GM12878 (cell line): ENCODE measurements around the gene RBM4. TPM values are rescaled to one million over a fixed set of nuclear protein-coding genes. Genes with fewer than 3 reads are reported as not detected.

Source experiments
- ATAC-seq: fragments of 200-7000 bp; cut with Tn5 transposase; 3 replicates; pipeline ENCODE4 v1.9.1; 2020; ENCODE audit warnings: mild to moderate bottlenecking, moderate library complexity
- BruUV-seq: library from RNA; stranded (reverse); fragments of 400-500 nt; replicated peaks from 2 replicates; lab custom pipeline; 2021; lab: Mats Ljungman, UMichigan
- CTCF ChIA-PET: fragments of 300-600 bp; sonication (Branson Sonifier 250); formaldehyde crosslinking; extraction: SDS; loops from one replicate; lab custom pipeline; 2021; ENCODE audit warnings: inconsistent platforms; lab: Yijun Ruan, JAX
- POLR2A ChIA-PET: fragments of 350-600 bp; formaldehyde crosslinking; extraction: SDS; loops from one replicate; lab custom pipeline; 2021; ENCODE audit warnings: inconsistent platforms; lab: Charles Lee
- RAD21 ChIA-PET: fragments of 300-600 bp; sonication (Branson Sonifier 250); formaldehyde crosslinking; loops from one replicate; lab custom pipeline; 2023; ENCODE audit warnings: antibody characterized with exemption; ENCODE audit not compliant: unreplicated experiment; lab: Charles Lee
- SMC1A ChIA-PET: fragments of 300-600 bp; sonication (Branson Sonifier 250); formaldehyde crosslinking; loops from one replicate; lab custom pipeline; 2023; ENCODE audit not compliant: unreplicated experiment, uncharacterized antibody; lab: Charles Lee
- DNase-seq: peaks from one replicate; pipeline ENCODE4 v3.0.0-alpha.2; 2011; ENCODE audit warnings: low read depth, low spot score
- FAIRE-seq: peaks from 3 replicates; lab custom pipeline; 2011; peaks lifted over from hg19 to GRCh38; lab: Jason Lieb, UNC
- H2AFZ ChIP-seq: 2 replicates; pipeline ENCODE4 v1.6.0; 2011; ENCODE audit warnings: low read depth, low read length, control low read depth; ENCODE audit not compliant: control insufficient read depth
- H3K27ac ChIP-seq: 2 replicates; pipeline ENCODE4 v1.5.1; 2011; ENCODE audit warnings: control low read depth; ENCODE audit not compliant: control insufficient read depth, insufficient read depth
- H3K27me3 ChIP-seq, 2 experiments: replicated peaks in 1 of 2; 2 replicates each; pipeline versions ENCODE4 v1.6.0 to v1.6.1; 2011; ENCODE audit warnings: low read length in 1 of 2; ENCODE audit not compliant: control insufficient read depth in 2 of 2, insufficient read depth in 2 of 2
- H3K36me3 ChIP-seq, 2 experiments: 2 replicates each; pipeline ENCODE4 v1.5.1; 2011; ENCODE audit warnings: low read length in 1 of 2; ENCODE audit not compliant: control insufficient read depth in 2 of 2, insufficient read depth in 2 of 2
- H3K4me1 ChIP-seq: 2 replicates; pipeline ENCODE4 v1.6.1; 2011; ENCODE audit warnings: mild to moderate bottlenecking, low read length, moderate library complexity, mixed read lengths; ENCODE audit not compliant: control insufficient read depth, insufficient read depth
- H3K4me2 ChIP-seq: 2 replicates; pipeline ENCODE4 v1.6.0; 2011; ENCODE audit warnings: control low read depth; ENCODE audit not compliant: control insufficient read depth, insufficient read depth
- H3K4me3 ChIP-seq: fragments of 200-600 bp; sonication (generic); 2 replicates; pipeline ENCODE4 v1.5.1; 2016
- H3K79me2 ChIP-seq: 2 replicates; pipeline ENCODE4 v1.6.0; 2011; ENCODE audit warnings: low read length; ENCODE audit not compliant: control insufficient read depth, insufficient read depth
- H3K9ac ChIP-seq: 2 replicates; pipeline ENCODE4 v1.8.0; 2011; ENCODE audit warnings: low read length, control low read depth, mixed read lengths; ENCODE audit not compliant: control insufficient read depth, insufficient read depth
- H3K9me3 ChIP-seq: replicated peaks from 3 replicates; pipeline ENCODE4 v1.5.1; 2011; ENCODE audit warnings: mild to moderate bottlenecking, low read length; ENCODE audit not compliant: control insufficient read depth, insufficient read depth
- H4K20me1 ChIP-seq: 2 replicates; pipeline ENCODE4 v1.6.0; 2011; ENCODE audit not compliant: control insufficient read depth, insufficient read depth
- BACH1 ChIP-seq: fragments of 450-650 bp; IDR thresholded peaks from 2 replicates; pipeline ENCODE4 v1.6.1; 2017; ENCODE audit warnings: mild to moderate bottlenecking, borderline replicate concordance
- ESRRA ChIP-seq: IDR thresholded peaks from 2 replicates; pipeline ENCODE4 v1.6.1; 2012; ENCODE audit warnings: mild to moderate bottlenecking, low read length, improper control_type of control experiment
- WGBS: methylation state at CpG from one replicate; pipeline ENCODE4 v1.1.6; 2016; ENCODE audit warnings: low lambda C conversion rate; ENCODE audit not compliant: insufficient replicate concordance, insufficient coverage; ENCODE audit errors: missing lambda C conversion rate; 5-methylcytosine and 5-hydroxymethylcytosine counted together
- in situ Hi-C: fragments of 300-500 bp; cut with MboI; formaldehyde crosslinking; loops from 9 replicates; pipeline ENCODE4 v1.14.3; 2018; ENCODE audit warnings: mixed read lengths
- intact Hi-C: fragments of 100-400 bp; cut with micrococcal nuclease; formaldehyde crosslinking; loops from one replicate; pipeline ENCODE4 v1.14.2; 2022; ENCODE audit not compliant: unreplicated experiment
- polyA plus RNA-seq, 11 experiments: library from polyadenylated mRNA; depleted of rRNA in 4 of 11; unstranded in 6 of 11; stranded (reverse) in 5 of 11; fragments of >200 nt; fragmentation: Nextera tagmentation in 4 of 11; fragmentation: Illumina TruSeq in 1 of 11; extraction: Ambion mirVana in 4 of 11; extraction: Trizol in 1 of 11; gene quantifications; 1 replicate in 1 of 11; 2 replicates in 10 of 11; pipeline versions ENCODE4 v1.2.1 to v1.2.3, GENCODE V29; 2011 to 2016; ENCODE audit warnings: inconsistent platforms in 2 of 11, missing spikeins in 2 of 11, low read depth in 1 of 11
- total RNA-seq, 4 experiments: library from RNA; depleted of rRNA in 3 of 4; stranded (reverse); fragments of >200 nt in 3 of 4; fragmentation: Illumina TruSeq in 1 of 4; extraction: Trizol in 1 of 4; gene quantifications; 2 replicates each; pipeline versions ENCODE4 v1.2.1 to v1.2.3, GENCODE V29; 2013 to 2021

The RBM4 gene
- total and polyA plus RNA-seq, 10 of the 15 experiments (the other 5 are each of a cell fraction or from before 2014, with no cell fraction given), result 105 to 224 (median 138) TPM

DNA sequence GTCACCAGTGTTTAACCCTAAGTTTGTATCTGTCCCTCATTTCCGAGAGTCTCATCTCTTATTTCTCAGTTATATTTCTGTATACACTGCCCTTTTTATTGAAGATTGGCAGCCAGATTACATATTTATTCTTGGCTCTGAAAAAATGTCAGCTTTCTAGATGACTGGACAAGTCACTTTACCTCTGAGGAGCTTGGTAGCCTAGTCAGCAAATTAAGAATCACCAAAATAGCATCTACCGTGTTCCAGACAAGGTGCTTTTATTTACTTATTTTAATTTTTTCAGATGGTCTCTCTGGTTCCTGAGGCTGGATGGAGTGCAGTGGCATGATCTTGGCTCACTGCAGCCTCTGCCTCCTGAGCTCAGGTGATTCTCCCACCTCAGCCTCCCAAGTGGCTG lies 5.6 kb upstream of the RBM4 start:
- H3K4me3 ChIP-seq, result no peak overlapping the region
- no peaks in the 10 kb centered on the region; the same call in 2 of the 3 replicates for H3K9me3 ChIP-seq
- H3K9ac ChIP-seq, result no peak overlapping the region
- WGBS, result 20% methylated on average over 2 of the region's 2 CpGs
- TF ChIP-seq ESRRA, result no peak
- ATAC-seq, result no peak
- H2AFZ ChIP-seq, result no peak overlapping the region
- H3K4me2 ChIP-seq, result no peak overlapping the region
- no peak for FAIRE-seq
- peaks cover 10 to 25% of the 10 kb centered on the region in 2 experiments for H3K36me3 ChIP-seq
- intact Hi-C loops, result no loop called here
- SMC1A ChIA-PET, result interaction anchor here (0.8 to 1.6 kb wide), 5 partner anchors 10 to 44 kb away, joined by 3 to 4 read pairs (median 4); no protein-coding TSS in a partner anchor
- H3K4me1 ChIP-seq, result 0 out of 2 replicates have a peak, but pooled peaks cover 2% of the 10 kb centered on the region
- H3K27ac ChIP-seq, result no peak overlapping the region
- H3K27me3 ChIP-seq, result no peaks in the 10 kb centered on the region
- CTCF ChIA-PET, result interaction anchor here (2.0 to 7.0 kb wide), 2 partner anchors 12 to 45 kb away, joined by 8 to 71 read pairs; partner anchors contain the start of genes RBM14 and RBM4B
- peaks cover 68% of the 10 kb centered on the region for H3K79me2 ChIP-seq
- in situ Hi-C loops, result no loop called here
- POLR2A ChIA-PET, result interaction anchor here (0.6 kb wide), 1 partner anchor 21 kb away, joined by 4 read pairs; no protein-coding TSS in a partner anchor
- RAD21 ChIA-PET, result interaction anchor here (0.9 kb wide), 1 partner anchor 11 kb away, joined by 3 read pairs; no protein-coding TSS in a partner anchor
- BruUV-seq, result no TSS peak
- no peaks in the 10 kb centered on the region for H4K20me1 ChIP-seq
- no peak for DNase-seq

DNA sequence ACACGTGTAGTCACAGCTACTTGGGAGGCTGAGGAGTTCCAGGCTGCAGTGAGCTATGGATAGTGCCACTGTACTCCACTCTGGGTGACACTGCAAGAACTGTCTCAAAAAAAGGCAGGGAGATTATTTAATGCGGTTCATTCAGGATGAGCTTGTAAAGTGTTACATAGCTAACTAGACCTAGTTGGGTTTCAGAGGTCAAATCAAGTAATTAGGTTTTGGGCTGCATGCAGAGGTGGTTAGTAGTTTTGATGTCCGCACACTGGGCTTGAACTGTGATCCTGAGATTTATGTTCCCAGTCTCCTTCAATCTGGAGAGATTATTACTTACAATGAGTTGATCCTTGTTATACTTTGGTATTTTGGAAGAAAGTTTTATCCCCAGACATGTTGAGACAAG lies 2.1 kb upstream of the RBM4 start:
- POLR2A ChIA-PET, result interaction anchor here (0.6 to 4.3 kb wide), 3 partner anchors 8 to 41 kb away, joined by 3 to 105 read pairs (median 3); partner anchors contain the start of genes RBM14 and RBM4B
- no peak for FAIRE-seq
- peaks cover 3 to 27% of the 10 kb centered on the region in 2 experiments; a peak in 3 of 4 replicates for H3K36me3 ChIP-seq

More for the DNA sequence above, 2.1 kb upstream of the RBM4 start:
- CTCF ChIA-PET, result interaction anchor here (0.6 to 7.0 kb wide), 3 partner anchors 9 to 44 kb away, joined by 3 to 71 read pairs (median 29); partner anchors contain the start of genes CCDC87, CCS and RBM14
- in situ Hi-C loops, result no loop called here
- Histone ChIP-seq H3K4me3 (no peak overlapping the region), H3K9me3 (no peaks in the 10 kb centered on the region; the same call in 2 of the 3 replicates), H4K20me1 (peaks cover 7% of the 10 kb centered on the region; the same call in 1 of the 2 replicates), H3K4me2 (no peak overlapping the region), H3K27me3 (no peaks in the 10 kb centered on the region), H3K4me1 (peaks cover 16% of the 10 kb centered on the region), H2AFZ (no peak overlapping the region), H3K27ac (no peak overlapping the region), H3K79me2 (peaks cover 74% of the 10 kb centered on the region), H3K9ac (no peak overlapping the region)
- ATAC-seq (no peak), DNase-seq (no peak)
- RAD21 ChIA-PET, result interaction anchor here (2.7 to 3.5 kb wide), 2 partner anchors 41 to 90 kb away, joined by 11 to 36 read pairs; partner anchors contain the start of genes ACTN3, RBM4B and ZDHHC24
- SMC1A ChIA-PET, result interaction anchor here (1.2 to 3.6 kb wide), 4 partner anchors 14 to 28 kb away, joined by 4 to 21 read pairs (median 10); partner anchors contain the start of gene RBM14
- no TSS peak for BruUV-seq
- intact Hi-C loops, result no loop called here
- 83% methylated on average over 3 of the region's 3 CpGs for WGBS
- TF ChIP-seq BACH1, result no peak
